Natural killer cell treated with Interleukin-12 subunit alpha and Interleukin-12 subunit beta and Interleukin-15 and Interleukin-18, amount 100 ng/mL, for 72 hours (primary cell): ENCODE results near the gene ME3. TPM values are rescaled to one million over a fixed set of nuclear protein-coding genes. Genes with fewer than 3 reads are reported as not detected.
A peak's percentile ranks its signal among the peaks of the same experiment; 100 is the strongest.

ENCODE experiments used
- ATAC-seq, 2 donors: fragments of 150-1000 bp; cut with Tn5 transposase in 1 of 2; sonication (Bioruptor Pico), chemical (Tn5 transposase) in 1 of 2; 2 replicates each; pipeline ENCODE4 v1.10.0; 2021
- DNase-seq: peaks from one replicate; pipeline ENCODE4 v3.0.0; 2022; ENCODE audit warnings: low spot score
- H3K27ac Mint-ChIP-seq, 2 donors: 1 replicate in 1 of 2; 2 replicates in 1 of 2; pipeline ENCODE4 v1.8.0; 2022; ENCODE audit warnings: mixed read lengths in 2 of 2, mild to moderate bottlenecking in 1 of 2, moderate library complexity in 1 of 2
- H3K27me3 Mint-ChIP-seq, 2 donors: 1 replicate in 1 of 2; 2 replicates in 1 of 2; pipeline ENCODE4 v1.8.0; 2022; ENCODE audit warnings: mixed read lengths in 2 of 2
- H3K36me3 Mint-ChIP-seq: one replicate; pipeline ENCODE4 v1.8.0; 2022; ENCODE audit warnings: mixed read lengths
- H3K4me1 Mint-ChIP-seq, 2 donors: 1 replicate in 1 of 2; 2 replicates in 1 of 2; pipeline ENCODE4 v1.8.0; 2022; ENCODE audit warnings: low read depth in 2 of 2, mixed read lengths in 2 of 2, mild to moderate bottlenecking in 1 of 2
- H3K4me3 Mint-ChIP-seq: one replicate; pipeline ENCODE4 v1.8.0; 2022; ENCODE audit warnings: mixed read lengths
- H3K9me3 Mint-ChIP-seq: 2 replicates; pipeline ENCODE4 v1.8.0; 2022; ENCODE audit warnings: mixed read lengths
- total RNA-seq, 2 donors: library from RNA; stranded (reverse); gene quantifications; one replicate each; pipeline ENCODE4 v1.2.3, GENCODE V29; 2022

ME3 gene
- 1 to 10 TPM; 2.5 to 4.8 TPM for total RNA-seq

- Mint-ChIP-seq H3K4me3 (peak within 1 kb of the TSS; percentile 71), H3K27me3 (peaks cover 12 to 16% of the 10 kb centered on the region in 2 donors), H3K4me1 (peaks cover 11 to 14% of the 10 kb centered on the region in 2 donors), H3K9me3 (no peaks in the 10 kb centered on the region), H3K27ac (no peak within 1 kb of the TSS), H3K36me3 (no peaks in the 10 kb centered on the region)
- ATAC-seq (peak; percentile 87 to 90), DNase-seq (peak; percentile 65)
Observed at GRCh38 chr11:86672007-86672621, at the start of gene ME3. TSS of gene ME3 (minus strand) at chr11:86672616.

- H3K27ac Mint-ChIP-seq, result no peak overlapping the region
- DNase-seq, result no peak
- H3K36me3 Mint-ChIP-seq, result peaks cover 17% of the 10 kb centered on the region
- no peaks in the 10 kb centered on the region for H3K4me1 Mint-ChIP-seq
- H3K27me3 Mint-ChIP-seq, result peaks cover 23 to 37% of the 10 kb centered on the region in 2 donors
- peaks cover 3% of the 10 kb centered on the region for H3K9me3 Mint-ChIP-seq
- no peak for ATAC-seq
- H3K4me3 Mint-ChIP-seq, result no peak overlapping the region
Observed at GRCh38 chr11:86722006-86722405, 49.6 kb upstream of the ME3 start.

- Mint-ChIP-seq H3K4me3 (no peak overlapping the region), H3K4me1 (no peaks in the 10 kb centered on the region), H3K27me3 (peaks cover 23 to 37% of the 10 kb centered on the region in 2 donors), H3K9me3 (peaks cover 3% of the 10 kb centered on the region), H3K36me3 (peaks cover 17% of the 10 kb centered on the region), H3K27ac (no peak overlapping the region)
- DNase-seq, result no peak
- no peak for ATAC-seq
Observed at GRCh38 chr11:86720546-86720945, 48.1 kb upstream of the ME3 start.

GRCh38 chr11:86719781-86720463, 47.5 kb upstream of the ME3 start:
- H3K36me3 Mint-ChIP-seq, result peaks cover 17% of the 10 kb centered on the region
- DNase-seq (no peak), ATAC-seq (no peak)
- no peak overlapping the region for H3K27ac Mint-ChIP-seq
- no peak overlapping the region for H3K4me3 Mint-ChIP-seq
- H3K4me1 Mint-ChIP-seq, result no peaks in the 10 kb centered on the region
- peaks cover 3% of the 10 kb centered on the region for H3K9me3 Mint-ChIP-seq
- H3K27me3 Mint-ChIP-seq, result peaks cover 23 to 37% of the 10 kb centered on the region in 2 donors

GRCh38 chr11:86718999-86719398, 46.6 kb upstream of the ME3 start:
- Mint-ChIP-seq H3K36me3 (peaks cover 17% of the 10 kb centered on the region), H3K4me3 (no peak overlapping the region), H3K4me1 (peaks cover 0 to 5% of the 10 kb centered on the region in 2 donors), H3K27me3 (peaks cover 23 to 37% of the 10 kb centered on the region in 2 donors), H3K9me3 (peaks cover 3% of the 10 kb centered on the region), H3K27ac (no peak overlapping the region)
- ATAC-seq (no peak), DNase-seq (no peak)

GRCh38 chr11:86718521-86718920, 46.1 kb upstream of the ME3 start:
- H3K27ac Mint-ChIP-seq, result no peak overlapping the region
- H3K36me3 Mint-ChIP-seq, result peaks cover 17% of the 10 kb centered on the region
- peaks cover 23 to 37% of the 10 kb centered on the region in 2 donors for H3K27me3 Mint-ChIP-seq
- H3K4me3 Mint-ChIP-seq, result no peak overlapping the region
- H3K4me1 Mint-ChIP-seq, result peaks cover 0 to 5% of the 10 kb centered on the region in 2 donors
- H3K9me3 Mint-ChIP-seq, result peaks cover 3% of the 10 kb centered on the region
- no peak for ATAC-seq
- DNase-seq, result no peak

- Mint-ChIP-seq H3K36me3 (peaks cover 17% of the 10 kb centered on the region), H3K4me1 (peaks cover 0 to 5% of the 10 kb centered on the region in 2 donors), H3K4me3 (no peak overlapping the region), H3K27me3 (peaks cover 20 to 37% of the 10 kb centered on the region in 2 donors), H3K27ac (no peak overlapping the region), H3K9me3 (no peaks in the 10 kb centered on the region)
- ATAC-seq, result no peak
- no peak for DNase-seq
Observed at GRCh38 chr11:86717817-86718501, 45.5 kb upstream of the ME3 start.

GRCh38 chr11:86715611-86716010, 43.2 kb upstream of the ME3 start:
- ATAC-seq (no peak), DNase-seq (no peak)
- Mint-ChIP-seq H3K9me3 (no peaks in the 10 kb centered on the region), H3K27me3 (peaks cover 11 to 18% of the 10 kb centered on the region in 2 donors), H3K27ac (no peak overlapping the region), H3K4me1 (peaks cover 0 to 5% of the 10 kb centered on the region in 2 donors), H3K36me3 (no peaks in the 10 kb centered on the region), H3K4me3 (no peak overlapping the region)

- Mint-ChIP-seq H3K27ac (no peak overlapping the region), H3K27me3 (peaks cover 13 to 18% of the 10 kb centered on the region in 2 donors), H3K36me3 (peaks cover 6% of the 10 kb centered on the region), H3K4me1 (peaks cover 0 to 5% of the 10 kb centered on the region in 2 donors), H3K9me3 (peaks cover 8% of the 10 kb centered on the region), H3K4me3 (no peak overlapping the region)
- no peak for ATAC-seq
- no peak for DNase-seq
Observed at GRCh38 chr11:86713552-86713951, 41.1 kb upstream of the ME3 start.

- H3K4me1 Mint-ChIP-seq, result peaks cover 0 to 5% of the 10 kb centered on the region in 2 donors
- H3K27ac Mint-ChIP-seq, result no peak overlapping the region
- H3K27me3 Mint-ChIP-seq, result peaks cover 18 to 29% of the 10 kb centered on the region in 2 donors
- peaks cover 6% of the 10 kb centered on the region for H3K36me3 Mint-ChIP-seq
- H3K9me3 Mint-ChIP-seq, result peaks cover 8% of the 10 kb centered on the region
- no peak overlapping the region for H3K4me3 Mint-ChIP-seq
- no peak for DNase-seq
- ATAC-seq, result no peak
Observed at GRCh38 chr11:86710936-86711335, 38.5 kb upstream of the ME3 start.

- Mint-ChIP-seq H3K27ac (no peak overlapping the region), H3K27me3 (peaks cover 27 to 46% of the 10 kb centered on the region in 2 donors), H3K4me1 (no peaks in the 10 kb centered on the region), H3K4me3 (no peak overlapping the region), H3K9me3 (peaks cover 8% of the 10 kb centered on the region), H3K36me3 (peaks cover 6% of the 10 kb centered on the region)
- DNase-seq, result no peak
- ATAC-seq, result no peak
Observed at GRCh38 chr11:86708669-86709068, 36.3 kb upstream of the ME3 start.

- ATAC-seq (no peak), DNase-seq (no peak)
- Mint-ChIP-seq H3K27me3 (peaks cover 30 to 47% of the 10 kb centered on the region in 2 donors), H3K4me1 (no peaks in the 10 kb centered on the region), H3K36me3 (peaks cover 6% of the 10 kb centered on the region), H3K4me3 (no peak overlapping the region), H3K9me3 (peaks cover 8% of the 10 kb centered on the region), H3K27ac (no peak overlapping the region)
Observed at GRCh38 chr11:86706338-86707131, 34.1 kb upstream of the ME3 start.

- no peak for DNase-seq
- H3K27me3 Mint-ChIP-seq, result peaks cover 27 to 40% of the 10 kb centered on the region in 2 donors
Observed at GRCh38 chr11:86704710-86705109, 32.3 kb upstream of the ME3 start.

More at GRCh38 chr11:86704710-86705109, 32.3 kb upstream of the ME3 start:
- Mint-ChIP-seq H3K4me1 (no peaks in the 10 kb centered on the region), H3K4me3 (no peak overlapping the region), H3K9me3 (peaks cover under 1% of the 10 kb centered on the region), H3K36me3 (peaks cover 6% of the 10 kb centered on the region), H3K27ac (no peak overlapping the region)
- ATAC-seq, result no peak
